ENCODE measurements around the gene KIF14.

KIF14 gene

DNA sequence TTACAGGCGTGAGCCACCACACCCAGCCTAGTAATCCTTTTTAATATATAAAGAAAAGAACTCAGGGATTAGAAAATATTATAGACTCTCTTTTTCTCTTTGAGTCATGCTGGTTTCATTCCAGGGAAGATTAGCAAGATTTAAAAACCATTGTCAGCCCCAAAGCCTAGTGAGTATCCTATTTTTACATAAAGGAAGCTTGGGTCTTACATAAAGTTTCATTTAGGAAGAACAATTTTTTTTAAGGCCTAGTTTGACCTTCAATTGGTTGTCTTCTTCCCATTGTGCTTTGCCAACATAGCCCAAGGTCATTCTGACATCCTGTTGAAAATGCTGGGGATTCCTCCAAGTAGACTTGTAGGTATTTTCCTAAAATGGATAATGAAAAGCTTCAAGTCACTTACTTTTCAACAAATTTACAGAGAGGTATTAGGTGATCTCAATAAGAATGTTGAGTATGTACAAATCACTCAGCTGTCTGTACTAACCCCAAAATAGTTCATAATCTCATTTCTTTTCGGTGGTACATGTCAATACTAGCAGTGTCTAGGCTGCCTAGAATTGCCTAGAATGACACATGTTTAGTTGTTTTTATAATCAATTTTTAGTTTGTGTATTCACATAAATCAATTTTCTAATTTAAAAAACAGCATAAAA is 4.3 kb upstream of the KIF14 start:
- DNase-seq (ENCODE audit: extremely low read depth, low read depth) = no peak
- TF ChIP-seq, protein P1, sequence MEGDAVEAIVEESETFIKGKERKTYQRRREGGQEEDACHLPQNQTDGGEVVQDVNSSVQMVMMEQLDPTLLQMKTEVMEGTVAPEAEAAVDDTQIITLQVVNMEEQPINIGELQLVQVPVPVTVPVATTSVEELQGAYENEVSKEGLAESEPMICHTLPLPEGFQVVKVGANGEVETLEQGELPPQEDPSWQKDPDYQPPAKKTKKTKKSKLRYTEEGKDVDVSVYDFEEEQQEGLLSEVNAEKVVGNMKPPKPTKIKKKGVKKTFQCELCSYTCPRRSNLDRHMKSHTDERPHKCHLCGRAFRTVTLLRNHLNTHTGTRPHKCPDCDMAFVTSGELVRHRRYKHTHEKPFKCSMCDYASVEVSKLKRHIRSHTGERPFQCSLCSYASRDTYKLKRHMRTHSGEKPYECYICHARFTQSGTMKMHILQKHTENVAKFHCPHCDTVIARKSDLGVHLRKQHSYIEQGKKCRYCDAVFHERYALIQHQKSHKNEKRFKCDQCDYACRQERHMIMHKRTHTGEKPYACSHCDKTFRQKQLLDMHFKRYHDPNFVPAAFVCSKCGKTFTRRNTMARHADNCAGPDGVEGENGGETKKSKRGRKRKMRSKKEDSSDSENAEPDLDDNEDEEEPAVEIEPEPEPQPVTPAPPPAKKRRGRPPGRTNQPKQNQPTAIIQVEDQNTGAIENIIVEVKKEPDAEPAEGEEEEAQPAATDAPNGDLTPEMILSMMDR (IDR thresholded peaks at IDR 0.05; ENCODE audit: low read depth, low read length, missing control alignments) = no peak
- no peak overlapping the region for H3K4me3 ChIP-seq (replicated peaks; ENCODE audit: low read depth, low read length)

DNA sequence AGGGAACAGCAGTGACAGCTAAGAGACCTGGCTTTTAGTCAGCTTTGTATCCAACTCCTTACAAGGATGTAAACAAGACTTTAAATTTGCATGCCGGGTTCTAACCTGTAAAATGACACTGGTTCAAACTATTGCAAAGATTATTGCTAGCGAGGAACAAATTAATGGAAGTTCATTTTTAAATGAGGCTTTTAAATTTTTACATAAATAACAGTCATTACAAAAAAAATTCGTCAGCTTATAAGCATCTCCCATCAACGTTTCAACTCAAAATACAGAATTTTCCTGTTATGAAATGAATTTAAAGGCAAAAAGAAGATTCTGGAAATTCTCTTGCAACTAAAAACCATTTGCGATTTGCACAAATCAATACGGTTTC is 668 bp downstream of the KIF14 start:
- no peak for DNase-seq (ENCODE audit: extremely low read depth, low read depth)

DNA sequence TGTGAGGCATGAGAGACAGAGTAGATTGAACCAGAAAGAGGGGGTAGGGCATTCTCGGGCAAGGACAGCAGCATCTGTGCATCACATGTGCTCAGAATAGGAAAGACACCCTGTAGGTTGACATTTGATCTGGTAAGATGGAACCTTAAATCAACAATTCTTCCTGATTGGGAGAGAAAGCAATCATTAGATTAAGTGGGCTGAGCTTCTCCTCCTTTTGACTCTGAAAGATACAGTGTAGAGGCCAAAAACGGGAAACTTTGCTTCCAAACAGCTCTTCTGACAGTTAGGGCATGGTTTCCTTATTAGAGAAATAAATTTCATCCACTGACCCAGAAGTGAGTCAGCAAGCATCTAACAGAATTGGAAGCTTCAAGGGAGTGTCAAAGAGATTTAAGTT is 9.7 kb downstream of the KIF14 start:
- peak; percentile 85 for DNase-seq (ENCODE audit: extremely low read depth, low read depth)
- H3K4me3 ChIP-seq (replicated peaks; ENCODE audit: low read depth, low read length) = no peak overlapping the region
- TF ChIP-seq, protein P1 (IDR thresholded peaks at IDR 0.05; ENCODE audit: low read depth, low read length, missing control alignments) = no peak

More for the DNA sequence above, 668 bp downstream of the KIF14 start:
- peak overlapping the region; percentile 78 for H3K4me3 ChIP-seq (replicated peaks; ENCODE audit: low read depth, low read length)
- TF ChIP-seq, protein P1 (IDR thresholded peaks at IDR 0.05; ENCODE audit: low read depth, low read length, missing control alignments) = no peak

DNA sequence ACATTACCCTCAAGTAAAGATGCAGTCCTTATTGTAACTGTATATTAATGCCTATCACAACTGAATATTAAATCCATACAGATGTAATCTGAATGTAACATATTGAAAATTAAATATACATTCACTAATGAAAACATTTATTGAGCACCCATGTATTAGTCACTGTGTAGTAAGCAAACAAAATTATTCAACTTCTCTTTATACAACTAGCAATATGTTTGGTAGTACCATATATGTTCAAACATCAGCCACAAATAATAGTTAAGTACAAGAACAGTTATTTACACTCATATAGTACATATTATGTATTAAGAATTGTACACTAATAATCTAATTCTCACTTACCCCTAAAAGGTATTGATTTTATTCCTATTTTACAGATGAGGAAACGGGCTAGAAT is 17.9 kb downstream of the KIF14 start:
- no peak for DNase-seq (ENCODE audit: extremely low read depth, low read depth)
- no peak overlapping the region for H3K4me3 ChIP-seq (replicated peaks; ENCODE audit: low read depth, low read length)
- TF ChIP-seq, protein P1 (IDR thresholded peaks at IDR 0.05; ENCODE audit: low read depth, low read length, missing control alignments) = no peak

DNA sequence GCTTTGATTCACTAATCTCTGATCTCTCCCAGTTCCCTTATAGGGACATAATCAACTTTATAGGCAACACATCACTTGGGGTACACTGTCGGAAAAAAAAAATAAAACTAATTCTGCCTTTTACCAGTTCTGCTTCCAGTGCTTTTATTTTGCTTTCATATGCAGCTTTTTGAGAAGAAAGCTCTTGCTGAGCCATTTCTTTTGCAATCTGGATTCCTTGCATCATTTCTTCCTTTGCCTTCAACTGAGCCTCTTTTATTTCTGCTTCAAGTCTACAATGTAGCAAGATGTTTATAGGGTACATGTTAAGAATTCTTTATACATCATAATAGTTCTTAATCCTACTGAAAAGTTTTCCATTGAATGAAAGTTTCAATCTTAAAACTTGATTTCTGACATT is 30.6 kb downstream of the KIF14 start:
- DNase-seq (ENCODE audit: extremely low read depth, low read depth) = no peak

DNA sequence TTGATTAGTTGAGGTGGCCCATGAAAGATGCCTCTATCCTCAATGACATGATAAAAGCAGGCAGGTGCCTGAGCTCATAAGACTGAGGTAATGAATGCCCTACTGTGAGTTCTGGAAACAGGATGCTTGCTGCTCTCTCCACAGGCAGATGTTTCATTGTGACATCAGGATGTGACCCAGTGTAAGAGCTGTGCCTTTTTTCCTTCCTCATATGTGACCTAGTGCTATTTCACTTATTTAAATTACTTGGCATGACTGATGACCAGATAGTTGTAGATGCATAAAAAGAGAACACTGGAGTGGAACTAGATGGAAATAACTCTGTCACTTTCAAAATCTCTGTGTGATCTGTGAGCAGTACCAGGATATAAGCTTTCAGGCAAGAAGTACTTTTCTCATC is 31.9 kb downstream of the KIF14 start:
- no peak for DNase-seq (ENCODE audit: extremely low read depth, low read depth)
- TF ChIP-seq, protein P1 (IDR thresholded peaks at IDR 0.05; ENCODE audit: low read depth, low read length, missing control alignments) = no peak
- no peak overlapping the region for H3K4me3 ChIP-seq (replicated peaks; ENCODE audit: low read depth, low read length)

More for the DNA sequence above, 30.6 kb downstream of the KIF14 start:
- no peak overlapping the region for H3K4me3 ChIP-seq (replicated peaks; ENCODE audit: low read depth, low read length)
- TF ChIP-seq, protein P1 (IDR thresholded peaks at IDR 0.05; ENCODE audit: low read depth, low read length, missing control alignments) = no peak

DNA sequence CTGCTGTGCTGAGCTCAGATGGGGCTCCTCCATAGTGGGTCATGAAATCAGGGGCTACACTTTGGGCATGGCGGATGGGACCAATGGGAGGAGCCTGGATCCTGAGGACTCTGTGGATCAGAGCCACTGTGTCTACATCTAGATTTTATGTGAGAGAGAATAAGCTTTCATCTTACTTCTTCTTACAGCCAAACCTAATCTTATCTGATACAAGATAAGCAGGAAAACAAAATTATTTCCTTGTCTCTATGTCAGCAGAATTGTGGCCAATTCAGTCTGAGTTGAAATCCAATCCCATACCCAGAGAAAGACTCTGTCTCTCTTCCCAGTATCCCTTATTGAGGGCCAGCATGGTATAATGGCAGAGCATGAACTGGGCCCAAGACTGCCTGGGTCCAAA is 56.2 kb downstream of the KIF14 start:
- no peak overlapping the region for H3K4me3 ChIP-seq (replicated peaks; ENCODE audit: low read depth, low read length)
- DNase-seq (ENCODE audit: extremely low read depth, low read depth) = no peak
- TF ChIP-seq, protein P1 (IDR thresholded peaks at IDR 0.05; ENCODE audit: low read depth, low read length, missing control alignments) = no peak
